ENCODE measurements around the gene PTPRT.

PTPRT gene

DNA sequence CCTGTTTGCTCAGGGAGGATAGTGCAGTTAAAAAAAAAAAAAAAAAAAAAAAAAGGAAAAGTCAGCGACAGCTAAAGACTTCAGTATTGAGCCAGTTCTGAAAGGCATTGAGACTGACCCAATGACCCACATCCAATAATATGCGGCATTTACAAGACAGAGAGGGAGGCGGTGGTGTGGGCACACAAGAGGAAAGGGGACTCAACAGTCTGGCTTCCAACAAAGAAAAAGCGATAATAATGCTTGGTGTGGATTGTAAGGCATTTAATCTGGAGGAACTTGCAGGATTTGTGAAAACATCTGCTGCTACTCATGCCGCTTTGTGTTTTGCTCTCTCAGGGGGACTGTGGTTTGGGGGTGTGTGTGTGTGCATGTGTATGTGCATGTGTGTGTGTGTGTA is 787.3 kb downstream of the PTPRT start:
- TF ChIP-seq ZNF394 (tag by site-specific recombination; IDR thresholded peaks at IDR 0.05; ENCODE audit: borderline replicate concordance) = no peak
- TF ChIP-seq ZNF571 (tag by site-specific recombination; IDR thresholded peaks at IDR 0.05) = no peak
- no peak for TF ChIP-seq ZNF404 (tag by site-specific recombination; IDR thresholded peaks at IDR 0.05)
- TF ChIP-seq, protein P1, sequence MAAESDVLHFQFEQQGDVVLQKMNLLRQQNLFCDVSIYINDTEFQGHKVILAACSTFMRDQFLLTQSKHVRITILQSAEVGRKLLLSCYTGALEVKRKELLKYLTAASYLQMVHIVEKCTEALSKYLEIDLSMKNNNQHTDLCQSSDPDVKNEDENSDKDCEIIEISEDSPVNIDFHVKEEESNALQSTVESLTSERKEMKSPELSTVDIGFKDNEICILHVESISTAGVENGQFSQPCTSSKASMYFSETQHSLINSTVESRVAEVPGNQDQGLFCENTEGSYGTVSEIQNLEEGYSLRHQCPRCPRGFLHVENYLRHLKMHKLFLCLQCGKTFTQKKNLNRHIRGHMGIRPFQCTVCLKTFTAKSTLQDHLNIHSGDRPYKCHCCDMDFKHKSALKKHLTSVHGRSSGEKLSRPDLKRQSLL (tag by site-specific recombination; IDR thresholded peaks at IDR 0.05) = no peak
- no peak for TF ChIP-seq ZNF610 (tag by site-specific recombination; IDR thresholded peaks at IDR 0.05; ENCODE audit: borderline replicate concordance)
- TF ChIP-seq, protein P2, sequence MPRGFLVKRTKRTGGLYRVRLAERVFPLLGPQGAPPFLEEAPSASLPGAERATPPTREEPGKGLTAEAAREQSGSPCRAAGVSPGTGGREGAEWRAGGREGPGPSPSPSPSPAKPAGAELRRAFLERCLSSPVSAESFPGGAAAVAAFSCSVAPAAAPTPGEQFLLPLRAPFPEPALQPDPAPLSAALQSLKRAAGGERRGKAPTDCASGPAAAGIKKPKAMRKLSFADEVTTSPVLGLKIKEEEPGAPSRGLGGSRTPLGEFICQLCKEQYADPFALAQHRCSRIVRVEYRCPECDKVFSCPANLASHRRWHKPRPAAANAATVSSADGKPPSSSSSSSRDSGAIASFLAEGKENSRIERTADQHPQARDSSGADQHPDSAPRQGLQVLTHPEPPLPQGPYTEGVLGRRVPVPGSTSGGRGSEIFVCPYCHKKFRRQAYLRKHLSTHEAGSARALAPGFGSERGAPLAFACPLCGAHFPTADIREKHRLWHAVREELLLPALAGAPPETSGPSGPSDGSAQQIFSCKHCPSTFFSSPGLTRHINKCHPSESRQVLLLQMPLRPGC (tag by site-specific recombination; IDR thresholded peaks at IDR 0.05) = no peak
- no peak for TF ChIP-seq ZNF600 (tag by site-specific recombination; IDR thresholded peaks at IDR 0.05)
- no peak for TF ChIP-seq ZNF473 (tag by site-specific recombination; IDR thresholded peaks at IDR 0.05)
- no peak for TF ChIP-seq HOXD13 (CRISPR knock-in tag; IDR thresholded peaks at IDR 0.05; ENCODE audit: borderline replicate concordance)
- no peak for TF ChIP-seq ZFHX2 (tag by site-specific recombination; conservative IDR thresholded peaks at IDR 0.05)
- no peak for TF ChIP-seq ZNF10 (tag by site-specific recombination; IDR thresholded peaks at IDR 0.05)
- no peak for TF ChIP-seq KLF9 (tag by site-specific recombination; IDR thresholded peaks at IDR 0.05; ENCODE audit: low read depth)
- no peak for TF ChIP-seq ZFP3 (tag by site-specific recombination; IDR thresholded peaks at IDR 0.05; ENCODE audit: low read depth)
- TF ChIP-seq ZNF174 (tag by site-specific recombination; IDR thresholded peaks at IDR 0.05) = no peak
- no peaks in the 10 kb centered on the region for H3K4me1 ChIP-seq (ENCODE audit: control insufficient read depth, insufficient read depth, low read length)
- no peak overlapping the region for H3K4me3 ChIP-seq (ENCODE audit: low read depth, low read length)
- H3K27ac ChIP-seq (ENCODE audit: extremely low read depth, low read depth, low read length) = no peak overlapping the region
- no peaks in the 10 kb centered on the region for H3K9me3 ChIP-seq (ENCODE audit: control insufficient read depth, insufficient read depth, low read depth, low read length)
- POLR2A ChIA-PET = no interaction called here
- H3K36me3 ChIP-seq (ENCODE audit: control insufficient read depth in 2 of 2, insufficient read depth in 1 of 2, low read length in 2 of 2) = no peaks in the 10 kb centered on the region
- CTCF ChIA-PET = no interaction called here

DNA sequence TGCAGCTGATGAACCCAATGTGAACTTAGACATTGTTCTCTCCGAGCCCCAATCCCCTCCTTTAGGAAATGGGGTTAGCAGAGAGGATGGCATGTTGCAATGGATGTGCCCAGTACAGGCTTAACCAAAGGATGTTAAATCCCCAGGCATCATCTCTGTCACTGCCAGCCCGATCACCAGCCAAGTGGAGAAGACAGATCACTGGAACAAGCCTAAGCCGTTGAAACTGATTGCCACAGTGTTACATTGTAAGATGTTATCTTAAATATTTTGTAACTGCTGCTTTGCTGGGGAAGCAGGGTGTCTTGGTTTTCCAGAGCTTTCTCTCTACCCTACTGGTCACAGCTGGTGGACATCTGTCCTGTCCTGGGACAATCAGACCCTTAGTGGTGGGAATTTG is 788.1 kb downstream of the PTPRT start:
- Histone ChIP-seq H3K27ac (ENCODE audit: extremely low read depth, low read depth, low read length) (no peak overlapping the region), H3K4me3 (ENCODE audit: low read depth, low read length) (no peak overlapping the region), H3K4me1 (ENCODE audit: control insufficient read depth, insufficient read depth, low read length) (no peaks in the 10 kb centered on the region), H3K9me3 (ENCODE audit: control insufficient read depth, insufficient read depth, low read depth, low read length) (no peaks in the 10 kb centered on the region), H3K36me3 (ENCODE audit: control insufficient read depth in 2 of 2, insufficient read depth in 1 of 2, low read length in 2 of 2) (no peaks in the 10 kb centered on the region)
- ChIA-PET CTCF (no interaction called here), POLR2A (no interaction called here)
- TF ChIP-seq GLI2 (tag by site-specific recombination; IDR thresholded peaks at IDR 0.05; ENCODE audit: borderline replicate concordance, low read depth) (no peak), ZNF16 (tag by site-specific recombination; IDR thresholded peaks at IDR 0.05; ENCODE audit: low read depth) (no peak), ZNF157 (tag by site-specific recombination; IDR thresholded peaks at IDR 0.05) (no peak), ZNF184 (tag by site-specific recombination; IDR thresholded peaks at IDR 0.05) (no peak), YY1 (tag by site-specific recombination; IDR thresholded peaks at IDR 0.05) (no peak), ZBTB7A (tag by site-specific recombination; IDR thresholded peaks at IDR 0.05; ENCODE audit: low read depth) (no peak), ZNF544 (tag by site-specific recombination; IDR thresholded peaks at IDR 0.05) (no peak), ZNF214 (tag by site-specific recombination; IDR thresholded peaks at IDR 0.05; ENCODE audit: borderline replicate concordance) (no peak), ZNF132 (tag by site-specific recombination; IDR thresholded peaks at IDR 0.05; ENCODE audit: borderline replicate concordance) (no peak)
- TF ChIP-seq, protein P3, sequence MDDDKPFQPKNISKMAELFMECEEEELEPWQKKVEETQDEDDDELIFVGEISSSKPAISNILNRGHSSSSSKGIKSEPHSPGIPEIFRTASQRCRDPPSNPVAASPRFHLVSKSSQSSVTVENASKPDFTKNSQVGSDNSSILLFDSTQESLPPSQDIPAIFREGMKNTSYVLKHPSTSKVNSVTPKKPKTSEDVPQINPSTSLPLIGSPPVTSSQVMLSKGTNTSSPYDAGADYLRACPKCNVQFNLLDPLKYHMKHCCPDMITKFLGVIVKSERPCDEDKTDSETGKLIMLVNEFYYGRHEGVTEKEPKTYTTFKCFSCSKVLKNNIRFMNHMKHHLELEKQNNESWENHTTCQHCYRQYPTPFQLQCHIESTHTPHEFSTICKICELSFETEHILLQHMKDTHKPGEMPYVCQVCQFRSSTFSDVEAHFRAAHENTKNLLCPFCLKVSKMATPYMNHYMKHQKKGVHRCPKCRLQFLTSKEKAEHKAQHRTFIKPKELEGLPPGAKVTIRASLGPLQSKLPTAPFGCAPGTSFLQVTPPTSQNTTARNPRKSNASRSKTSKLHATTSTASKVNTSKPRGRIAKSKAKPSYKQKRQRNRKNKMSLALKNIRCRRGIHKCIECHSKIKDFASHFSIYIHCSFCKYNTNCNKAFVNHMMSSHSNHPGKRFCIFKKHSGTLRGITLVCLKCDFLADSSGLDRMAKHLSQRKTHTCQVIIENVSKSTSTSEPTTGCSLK (tag by site-specific recombination; IDR thresholded peaks at IDR 0.05) = no peak
- TF ChIP-seq, protein P4, sequence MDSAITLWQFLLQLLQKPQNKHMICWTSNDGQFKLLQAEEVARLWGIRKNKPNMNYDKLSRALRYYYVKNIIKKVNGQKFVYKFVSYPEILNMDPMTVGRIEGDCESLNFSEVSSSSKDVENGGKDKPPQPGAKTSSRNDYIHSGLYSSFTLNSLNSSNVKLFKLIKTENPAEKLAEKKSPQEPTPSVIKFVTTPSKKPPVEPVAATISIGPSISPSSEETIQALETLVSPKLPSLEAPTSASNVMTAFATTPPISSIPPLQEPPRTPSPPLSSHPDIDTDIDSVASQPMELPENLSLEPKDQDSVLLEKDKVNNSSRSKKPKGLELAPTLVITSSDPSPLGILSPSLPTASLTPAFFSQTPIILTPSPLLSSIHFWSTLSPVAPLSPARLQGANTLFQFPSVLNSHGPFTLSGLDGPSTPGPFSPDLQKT (IDR thresholded peaks at IDR 0.05; ENCODE audit: borderline replicate concordance, low read depth, low read length) = no peak
